CD14-positive monocyte (primary cell): ENCODE data around the gene PRICKLE4. TPM values are rescaled to one million over a fixed set of nuclear protein-coding genes. Genes with fewer than 3 reads are reported as not detected.

ENCODE experiments used
- DNase-seq, 3 donors: peaks; one replicate each; pipeline ENCODE4 v3.0.0-alpha.2; 2011 to 2022
- H2AFZ ChIP-seq: 2 replicates; pipeline ENCODE4 v1.6.0; 2012; ENCODE audit warnings: mild to moderate bottlenecking, low read depth, low read length, inconsistent platforms; ENCODE audit not compliant: insufficient read depth, poor library complexity, severe bottlenecking
- H3K27ac ChIP-seq, 2 donors: 1 replicate in 1 of 2; 2 replicates in 1 of 2; pipeline ENCODE4 v1.5.1; 2012 to 2013; ENCODE audit warnings: low read length in 2 of 2, control low read depth in 1 of 2, inconsistent platforms in 1 of 2, low read depth in 1 of 2, mild to moderate bottlenecking in 1 of 2
- H3K27me3 ChIP-seq, 2 donors: one replicate each; pipeline versions ENCODE4 v1.6.0 to v1.6.1; 2011 to 2013; ENCODE audit warnings: low read length in 2 of 2; ENCODE audit not compliant: control insufficient read depth in 2 of 2, insufficient read depth in 2 of 2
- H3K36me3 ChIP-seq, 2 donors: replicated peaks in 1 of 2; 1 replicate in 1 of 2; 2 replicates in 1 of 2; pipeline versions ENCODE4 v1.5.1 to v1.6.1; 2012 to 2013; ENCODE audit warnings: low read length in 2 of 2, control low read depth in 1 of 2, inconsistent platforms in 1 of 2, mild to moderate bottlenecking in 1 of 2; ENCODE audit not compliant: insufficient read depth in 2 of 2, control insufficient read depth in 1 of 2
- H3K4me1 ChIP-seq, 2 donors: 1 replicate in 1 of 2; 2 replicates in 1 of 2; pipeline versions ENCODE4 v1.5.1 to v1.6.1; 2012 to 2013; ENCODE audit warnings: low read length in 2 of 2, control low read depth in 1 of 2, inconsistent platforms in 1 of 2, mild to moderate bottlenecking in 1 of 2, moderate library complexity in 1 of 2; ENCODE audit not compliant: insufficient read depth in 2 of 2, control insufficient read depth in 1 of 2
- H3K4me2 ChIP-seq: replicated peaks from 2 replicates; pipeline ENCODE3; 2012; ENCODE audit warnings: low read length, moderate library complexity, mild to moderate bottlenecking; ENCODE audit not compliant: poor library complexity, severe bottlenecking; ENCODE audit errors: extremely low read depth
- H3K4me3 ChIP-seq, 3 experiments: fragments of 200-600 bp in 1 of 3; sonication (generic) in 1 of 3; replicated peaks in 1 of 3; 1 replicate in 2 of 3; 2 replicates in 1 of 3; pipeline ENCODE4 v1.5.1; 2011 to 2013; ENCODE audit warnings: low read length in 3 of 3, mild to moderate bottlenecking in 3 of 3, control low read depth in 2 of 3, low read depth in 2 of 3, inconsistent platforms in 1 of 3, moderate library complexity in 1 of 3
- H3K79me2 ChIP-seq: 2 replicates; pipeline ENCODE4 v1.6.0; 2012; ENCODE audit warnings: mild to moderate bottlenecking, control low read depth, inconsistent platforms, low read length, moderate library complexity; ENCODE audit not compliant: insufficient read depth
- H3K9ac ChIP-seq: 2 replicates; pipeline ENCODE4 v1.6.0; 2017; ENCODE audit warnings: low read length, mild to moderate bottlenecking; ENCODE audit not compliant: insufficient read depth, poor library complexity, severe bottlenecking
- H3K9me3 ChIP-seq, 2 donors: replicated peaks in 1 of 2; 1 replicate in 1 of 2; 2 replicates in 1 of 2; pipeline versions ENCODE4 v1.5.1 to v1.6.1; 2012 to 2013; ENCODE audit warnings: low read length in 2 of 2, control low read depth in 1 of 2; ENCODE audit not compliant: control insufficient read depth in 1 of 2, insufficient read depth in 1 of 2
- H4K20me1 ChIP-seq: 2 replicates; pipeline ENCODE4 v1.6.0; 2012; ENCODE audit warnings: mild to moderate bottlenecking, low read length, control low read depth, moderate library complexity; ENCODE audit not compliant: insufficient read depth
- H3K27ac Mint-ChIP-seq, 7 donors: one replicate each; pipeline ENCODE4 v1.8.0; 2020; ENCODE audit warnings: mild to moderate bottlenecking in 7 of 7, mixed read lengths in 7 of 7, moderate library complexity in 6 of 7, inconsistent platforms in 2 of 7
- H3K27me3 Mint-ChIP-seq, 3 donors: one replicate each; pipeline ENCODE4 v1.8.0; 2021 to 2022; ENCODE audit warnings: low read depth in 3 of 3, mild to moderate bottlenecking in 3 of 3, mixed read lengths in 3 of 3, moderate library complexity in 3 of 3, inconsistent platforms in 1 of 3
- H3K36me3 Mint-ChIP-seq, 2 donors: one replicate each; pipeline ENCODE4 v1.8.0; 2020; ENCODE audit warnings: mixed read lengths in 2 of 2, inconsistent platforms in 1 of 2, mild to moderate bottlenecking in 1 of 2
- H3K4me1 Mint-ChIP-seq: one replicate; pipeline ENCODE4 v1.8.0; 2020; ENCODE audit warnings: mild to moderate bottlenecking, mixed read lengths
- H3K4me3 Mint-ChIP-seq, 2 donors: one replicate each; pipeline ENCODE4 v1.8.0; 2020; ENCODE audit warnings: mild to moderate bottlenecking in 2 of 2, mixed read lengths in 2 of 2, moderate library complexity in 1 of 2
- H3K9me3 Mint-ChIP-seq, 7 donors: one replicate each; pipeline ENCODE4 v1.8.0; 2020 to 2022; ENCODE audit warnings: mixed read lengths in 7 of 7, mild to moderate bottlenecking in 6 of 7, moderate library complexity in 6 of 7, inconsistent platforms in 2 of 7
- CTCF ChIP-seq: fragments of 200-600 bp; IDR thresholded peaks from one replicate; pipeline ENCODE4 v1.8.0; 2022; ENCODE audit warnings: antibody characterized with exemption, mild to moderate bottlenecking
- WGBS: methylation state at CpG from one replicate; pipeline ENCODE4 v1.1.5; 2013; ENCODE audit warnings: missing lambda C conversion rate; ENCODE audit not compliant: insufficient coverage; 5-methylcytosine and 5-hydroxymethylcytosine counted together
- intact Hi-C, 2 donors: fragments of 100-400 bp; cut with micrococcal nuclease; formaldehyde crosslinking; loops; one replicate each; pipeline versions ENCODE4 v1.15.0 to v1.15.1; 2023
- polyA plus RNA-seq, 3 donors: library from polyadenylated mRNA; depleted of rRNA in 1 of 3; unstranded in 2 of 3; stranded (reverse) in 1 of 3; fragments of 300-500 nt in 2 of 3; fragments of >200 nt in 1 of 3; fragmentation: Illumina TruSeq in 2 of 3; gene quantifications; 1 replicate in 2 of 3; 2 replicates in 1 of 3; pipeline ENCODE4 v1.2.3, GENCODE V29; 2012 to 2021

Gene PRICKLE4
- polyA plus RNA-seq, 3 donors, result 0.88 TPM; not detected in 2

- H3K36me3 Mint-ChIP-seq, result peaks cover 0 to 3% of the 10 kb centered on the region in 2 donors
- no peak for TF ChIP-seq CTCF
- intact Hi-C loops, result no loop called here
Observed at GRCh38 chr6:41813469-41813868, 32.9 kb downstream of the PRICKLE4 start.

GRCh38 chr6:41813956-41814355, 33.4 kb downstream of the PRICKLE4 start:
- no peak overlapping the region for H3K27ac Mint-ChIP-seq
- H3K9me3 ChIP-seq, result no peaks in the 10 kb centered on the region
- H3K27ac ChIP-seq, result no peak overlapping the region
- peaks cover 0 to 3% (median 0%) of the 10 kb centered on the region in 7 donors for H3K9me3 Mint-ChIP-seq
- no peaks in the 10 kb centered on the region for H3K79me2 ChIP-seq
- H4K20me1 ChIP-seq, result no peaks in the 10 kb centered on the region
- no CpG with 5 or more reads among the region's 2 CpGs for WGBS
- H3K4me2 ChIP-seq, result no peak overlapping the region
- peaks cover 0 to 1% (median 0%) of the 10 kb centered on the region in 3 donors for H3K27me3 Mint-ChIP-seq
- no peaks in the 10 kb centered on the region for H3K36me3 ChIP-seq
- no peak overlapping the region for H3K9ac ChIP-seq
- intact Hi-C loops, result no loop called here
- H3K4me1 Mint-ChIP-seq, result peaks cover 11% of the 10 kb centered on the region
- H2AFZ ChIP-seq, result no peak overlapping the region
- H3K4me3 ChIP-seq, result no peak overlapping the region
- H3K4me3 Mint-ChIP-seq, result no peak overlapping the region
- H3K27me3 ChIP-seq, result no peaks in the 10 kb centered on the region
- TF ChIP-seq CTCF, result no peak
- DNase-seq, result no peak
- peaks cover 0 to 5% of the 10 kb centered on the region in 2 donors for H3K4me1 ChIP-seq
- H3K36me3 Mint-ChIP-seq, result peaks cover 0 to 3% of the 10 kb centered on the region in 2 donors

More at GRCh38 chr6:41813469-41813868, 32.9 kb downstream of the PRICKLE4 start:
- Histone ChIP-seq H3K27me3 (no peaks in the 10 kb centered on the region), H3K27ac (no peak overlapping the region), H3K4me2 (no peak overlapping the region), H3K36me3 (no peaks in the 10 kb centered on the region), H3K9ac (no peak overlapping the region), H3K9me3 (no peaks in the 10 kb centered on the region), H3K4me1 (no peaks in the 10 kb centered on the region), H3K4me3 (no peak overlapping the region), H4K20me1 (no peaks in the 10 kb centered on the region), H3K79me2 (no peaks in the 10 kb centered on the region), H2AFZ (no peak overlapping the region)
- peaks cover 0 to 1% (median 0%) of the 10 kb centered on the region in 3 donors for H3K27me3 Mint-ChIP-seq
- no peak overlapping the region for H3K4me3 Mint-ChIP-seq
- H3K4me1 Mint-ChIP-seq, result peaks cover 6% of the 10 kb centered on the region
- peaks cover 0 to 3% (median 0%) of the 10 kb centered on the region in 7 donors for H3K9me3 Mint-ChIP-seq
- H3K27ac Mint-ChIP-seq, result no peak overlapping the region
- no peak for DNase-seq
- WGBS, result 100% methylated on average over 1 of the region's 2 CpGs
